ENCODE data around the gene TARS3.
"Not testable (repeated sequence)": the region's sequence is repeated elsewhere in the genome, so short reads cannot be mapped to it uniquely, and the experiment has no call there.

Gene TARS3

GRCh38 chr15:101662203-101662602, 62.1 kb downstream of the TARS3 start:
- DNase-seq (ENCODE audit: low spot score) = no peak
- in situ Hi-C loops (cut with MboI; ENCODE audit: low sequenced_read_pairs, unreplicated experiment) = no loop called here
- TF ChIP-seq CTCF (IDR thresholded peaks at IDR 0.05; ENCODE audit: borderline replicate concordance, control extremely low read depth, extremely low read depth, insufficient read depth, missing control alignments) = no peak

GRCh38 chr15:101660005-101660404, 64.3 kb downstream of the TARS3 start:
- no peak for DNase-seq (ENCODE audit: low spot score)
- in situ Hi-C loops (cut with MboI; ENCODE audit: low sequenced_read_pairs, unreplicated experiment) = no loop called here

GRCh38 chr15:101657968-101658784, 66.1 kb downstream of the TARS3 start:
- no peak for TF ChIP-seq CTCF (IDR thresholded peaks at IDR 0.05; ENCODE audit: borderline replicate concordance, control extremely low read depth, extremely low read depth, insufficient read depth, missing control alignments)

More at GRCh38 chr15:101660005-101660404, 64.3 kb downstream of the TARS3 start:
- no peak for TF ChIP-seq CTCF (IDR thresholded peaks at IDR 0.05; ENCODE audit: borderline replicate concordance, control extremely low read depth, extremely low read depth, insufficient read depth, missing control alignments)

GRCh38 chr15:101657171-101657570, 67.1 kb downstream of the TARS3 start:
- no peak for TF ChIP-seq CTCF (IDR thresholded peaks at IDR 0.05; ENCODE audit: borderline replicate concordance, control extremely low read depth, extremely low read depth, insufficient read depth, missing control alignments)
- no peak for DNase-seq (ENCODE audit: low spot score)
- in situ Hi-C loops (cut with MboI; ENCODE audit: low sequenced_read_pairs, unreplicated experiment) = no loop called here

More at GRCh38 chr15:101657968-101658784, 66.1 kb downstream of the TARS3 start:
- no peak for DNase-seq (ENCODE audit: low spot score)
- in situ Hi-C loops (cut with MboI; ENCODE audit: low sequenced_read_pairs, unreplicated experiment) = no loop called here

- in situ Hi-C loops (cut with MboI; ENCODE audit: low sequenced_read_pairs, unreplicated experiment); DNase-seq (ENCODE audit: low spot score): not testable (repeated sequence)
- TF ChIP-seq CTCF (IDR thresholded peaks at IDR 0.05; ENCODE audit: borderline replicate concordance, control extremely low read depth, extremely low read depth, insufficient read depth, missing control alignments) = peak; percentile 31
Measured at GRCh38 chr15:101654624-101655337, 69.5 kb downstream of the TARS3 start.

- in situ Hi-C loops (cut with MboI; ENCODE audit: low sequenced_read_pairs, unreplicated experiment) = no loop called here
- TF ChIP-seq CTCF (IDR thresholded peaks at IDR 0.05; ENCODE audit: borderline replicate concordance, control extremely low read depth, extremely low read depth, insufficient read depth, missing control alignments) = no peak
- DNase-seq (ENCODE audit: low spot score) = no peak
Measured at GRCh38 chr15:101654171-101654570, 70.1 kb downstream of the TARS3 start.

Data from GM13976 (cell line).